HEK293 (cell line): Measurements from ENCODE around the gene DZIP1.

ENCODE experiments used
- ATF2 ChIP-seq: fragments of 450-650 bp; formaldehyde crosslinking; IDR thresholded peaks from 2 replicates; pipeline ENCODE4 v1.5.1; 2016; ENCODE audit warnings: missing biosample characterization, missing genetic modification characterization, low read depth
- CTCF ChIP-seq: fragments of 450-650 bp; formaldehyde crosslinking; IDR thresholded peaks from 2 replicates; pipeline ENCODE4 v1.5.1; 2016; ENCODE audit warnings: missing biosample characterization, missing genetic modification characterization
- MEIS1 ChIP-seq: sonication (generic); formaldehyde crosslinking; IDR thresholded peaks from 2 replicates; pipeline ENCODE4 v1.8.1; 2022; ENCODE audit warnings: missing genetic modification reagents, mild to moderate bottlenecking, borderline replicate concordance
- PATZ1 ChIP-seq: fragments of 450-650 bp; formaldehyde crosslinking; IDR thresholded peaks from 2 replicates; pipeline ENCODE4 v1.5.1; 2016; ENCODE audit warnings: missing biosample characterization, missing genetic modification characterization
- PRDM4 ChIP-seq: fragments of 450-650 bp; formaldehyde crosslinking; IDR thresholded peaks from 2 replicates; pipeline ENCODE4 v1.5.1; 2017; ENCODE audit warnings: missing biosample characterization, missing genetic modification characterization
- SALL2 ChIP-seq: fragments of 450-650 bp; formaldehyde crosslinking; IDR thresholded peaks from 2 replicates; pipeline ENCODE4 v1.5.0; 2017; ENCODE audit warnings: missing biosample characterization, mild to moderate bottlenecking, missing genetic modification characterization, borderline replicate concordance
- TCF7L2 ChIP-seq: IDR thresholded peaks from 2 replicates; pipeline ENCODE4 v1.6.1; 2011; ENCODE audit warnings: low read depth, mild to moderate bottlenecking, inconsistent platforms, low read length, moderate library complexity, borderline replicate concordance
- ZBTB49 ChIP-seq: fragments of 450-650 bp; formaldehyde crosslinking; IDR thresholded peaks from 2 replicates; pipeline ENCODE4 v1.5.1; 2016; ENCODE audit warnings: missing biosample characterization, missing genetic modification characterization, low read depth
- ZNF23 ChIP-seq: fragments of 450-650 bp; formaldehyde crosslinking; IDR thresholded peaks from 2 replicates; pipeline ENCODE4 v1.5.1; 2016; ENCODE audit warnings: missing biosample characterization, missing genetic modification characterization, borderline replicate concordance
- ZNF274 ChIP-seq, 2 experiments: fragments of 200-500 bp in 1 of 2; fragments of 450-650 bp in 1 of 2; sonication (Bioruptor generic) in 1 of 2; formaldehyde crosslinking in 1 of 2; IDR thresholded peaks; 2 replicates each; pipeline versions ENCODE4 v1.5.1 to v1.6.1; 2014 to 2016; ENCODE audit warnings: borderline replicate concordance in 1 of 2, inconsistent platforms in 1 of 2, low read length in 1 of 2, missing biosample characterization in 1 of 2, missing genetic modification characterization in 1 of 2
- ZNF350 ChIP-seq: fragments of 450-650 bp; formaldehyde crosslinking; IDR thresholded peaks from 2 replicates; pipeline ENCODE4 v1.5.0; 2017; ENCODE audit warnings: missing biosample characterization, mild to moderate bottlenecking, missing genetic modification characterization
- ZNF48 ChIP-seq: fragments of 450-650 bp; formaldehyde crosslinking; IDR thresholded peaks from 2 replicates; pipeline ENCODE4 v1.5.1; 2016; ENCODE audit warnings: missing biosample characterization, missing genetic modification characterization
- ZNF488 ChIP-seq: fragments of 450-650 bp; formaldehyde crosslinking; IDR thresholded peaks from 2 replicates; pipeline ENCODE4 v1.5.1; 2016; ENCODE audit warnings: missing biosample characterization, missing genetic modification characterization

- TF ChIP-seq CTCF (tag by site-specific recombination) (no peak), ZBTB49 (tag by site-specific recombination) (no peak), ZNF488 (tag by site-specific recombination) (no peak), PATZ1 (tag by site-specific recombination) (no peak), MEIS1 (CRISPR knock-in tag) (no peak), TCF7L2 (no peak), ATF2 (no peak), ZNF23 (tag by site-specific recombination) (no peak), ZNF350 (no peak), PRDM4 (tag by site-specific recombination) (no peak), ZNF274 (IDR thresholded peaks at IDR 0.05; ENCODE audit: low read length) (no peak), ZNF274 (tag by site-specific recombination; IDR thresholded peaks at IDR 0.05; ENCODE audit: borderline replicate concordance) (no peak), SALL2 (tag by site-specific recombination) (no peak), ZNF48 (no peak)
Observed at GRCh38 chr13:95660981-95661581, 16.6 kb upstream of the DZIP1 start.
